ENCODE results near the gene SMIM12.

Gene SMIM12

DNA sequence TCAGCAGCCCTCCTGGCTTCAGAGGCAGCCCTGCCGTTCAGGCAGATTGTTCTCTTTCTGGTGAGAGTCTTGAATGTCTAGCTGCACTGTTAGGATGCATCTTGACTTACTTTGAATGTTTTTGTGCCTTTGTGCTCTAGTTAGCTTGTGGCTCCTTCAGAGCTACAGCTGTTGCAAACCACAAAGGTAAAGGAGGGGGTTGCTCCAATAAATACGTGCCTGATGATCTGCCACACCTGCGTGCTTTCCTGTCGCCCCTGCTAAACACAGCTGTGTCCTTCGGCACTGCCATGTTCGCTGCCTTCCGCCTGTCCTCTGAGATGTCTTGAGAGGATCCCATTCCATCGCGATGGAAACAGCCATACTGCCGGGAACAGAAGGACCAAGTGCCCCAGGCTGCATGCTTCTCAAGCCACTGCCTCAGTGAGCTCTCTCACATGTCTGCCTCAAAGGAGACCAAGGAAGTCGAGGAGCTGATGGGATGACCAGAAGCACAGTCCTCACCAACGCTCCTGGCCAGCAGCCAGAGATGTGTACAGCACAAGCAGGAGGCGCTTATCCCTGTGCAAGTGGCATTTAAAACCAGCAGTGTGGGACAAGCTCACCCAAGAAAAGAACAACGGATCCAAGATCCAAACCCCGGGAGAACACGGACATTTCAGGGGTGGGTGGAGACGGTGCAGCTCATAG lies 12.0 kb upstream of the SMIM12 start:
- no peak for DNase-seq

DNA sequence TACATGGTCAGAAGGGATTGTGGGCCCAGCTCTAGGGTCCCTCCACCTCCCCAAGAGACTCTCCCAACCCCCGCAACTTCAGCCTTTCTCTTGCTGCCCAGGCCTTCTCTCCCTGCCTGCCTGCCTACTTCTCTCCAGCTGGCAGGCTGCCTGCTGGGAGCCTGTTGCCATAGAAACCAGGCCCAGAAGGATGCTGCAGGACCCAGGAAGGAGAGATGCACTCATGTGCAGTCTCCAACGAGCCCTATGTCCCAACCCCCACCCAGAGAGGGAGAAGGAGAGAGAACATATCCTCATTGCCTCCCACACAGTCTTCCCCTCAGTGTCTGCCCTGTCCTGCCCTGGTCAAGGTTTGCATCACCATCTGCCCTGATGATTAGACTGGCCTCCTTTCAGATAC lies 10.8 kb upstream of the SMIM12 start:
- no peak for DNase-seq

DNA sequence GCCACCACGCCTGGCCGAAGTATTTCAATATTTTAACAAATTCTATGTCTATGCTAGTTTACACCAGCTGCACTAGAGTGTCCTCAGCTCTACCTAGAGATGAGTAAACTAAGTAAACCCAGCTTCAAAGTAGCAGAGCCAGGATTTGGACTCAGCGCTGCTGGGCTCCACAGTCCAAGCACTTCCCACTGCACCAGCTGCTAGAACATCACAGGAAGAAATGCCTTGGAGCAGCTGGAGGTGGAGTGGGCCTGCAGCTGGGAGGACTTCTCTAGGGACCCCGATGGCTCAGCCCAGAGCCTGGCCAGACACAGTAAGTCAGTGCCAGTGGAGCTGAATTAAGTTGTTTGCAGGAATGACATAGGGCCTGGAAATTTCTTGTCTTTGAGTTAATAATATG lies 10.2 kb upstream of the SMIM12 start:
- DNase-seq: no peak

DNA sequence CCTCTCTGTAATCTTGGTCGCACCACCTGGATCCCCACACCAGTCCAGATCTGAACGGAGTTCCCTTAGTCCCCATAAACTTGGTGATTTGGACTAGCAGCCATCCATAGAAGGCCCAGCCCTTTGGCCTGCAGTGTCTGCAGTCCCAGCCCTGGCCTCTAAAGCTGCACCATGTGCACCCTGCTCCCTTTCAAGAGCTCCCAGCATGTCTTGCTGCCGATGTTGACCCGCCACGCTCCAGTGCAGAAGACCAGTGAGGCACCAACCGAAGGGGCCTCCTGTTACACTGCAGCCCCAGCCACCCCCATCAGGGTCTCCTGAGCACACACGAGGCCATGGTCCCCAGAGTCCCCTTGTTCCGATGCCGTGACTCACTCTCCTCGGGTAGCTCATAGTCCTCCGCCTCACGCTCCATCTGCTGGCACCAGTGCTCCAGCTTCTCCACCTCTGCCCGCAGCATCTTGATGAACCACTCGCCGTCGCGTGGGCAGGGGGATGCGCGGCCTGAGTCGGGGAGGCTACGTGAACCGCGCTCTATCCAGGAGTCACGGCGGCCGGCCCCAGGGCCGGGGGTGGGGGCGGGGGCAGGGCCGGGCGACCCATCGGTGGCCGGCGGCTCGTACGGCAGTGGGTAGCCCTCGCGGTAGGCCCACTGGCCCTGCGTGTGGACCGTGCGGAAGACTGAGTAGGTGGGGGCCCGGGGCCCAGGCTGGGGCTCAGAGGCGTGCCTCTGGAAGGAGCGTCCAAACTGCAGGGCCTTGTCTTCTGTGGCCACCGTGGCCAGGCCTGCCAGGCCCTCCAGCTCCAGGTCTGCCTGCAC lies 8.9 kb upstream of the SMIM12 start:
- no peak for DNase-seq

DNA sequence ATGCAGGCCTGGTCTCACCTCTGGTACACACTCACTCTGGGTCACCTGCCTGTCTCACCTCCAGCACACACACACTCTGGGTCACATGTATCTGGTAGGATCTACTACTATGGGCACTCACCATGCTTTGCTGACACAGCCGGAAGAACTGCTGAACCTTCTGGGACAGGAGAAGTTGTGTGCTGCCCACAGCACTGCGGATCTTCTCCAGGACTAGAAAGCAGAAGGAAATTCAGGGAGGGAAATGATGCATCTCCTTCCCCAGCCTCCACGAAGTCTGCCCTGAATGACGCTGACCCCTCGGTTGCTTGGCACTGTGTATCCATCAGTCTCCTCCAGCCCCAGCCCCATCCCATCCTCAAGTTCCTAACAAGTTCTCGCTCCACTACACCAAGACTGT lies 7.9 kb upstream of the SMIM12 start:
- no peak for DNase-seq

DNA sequence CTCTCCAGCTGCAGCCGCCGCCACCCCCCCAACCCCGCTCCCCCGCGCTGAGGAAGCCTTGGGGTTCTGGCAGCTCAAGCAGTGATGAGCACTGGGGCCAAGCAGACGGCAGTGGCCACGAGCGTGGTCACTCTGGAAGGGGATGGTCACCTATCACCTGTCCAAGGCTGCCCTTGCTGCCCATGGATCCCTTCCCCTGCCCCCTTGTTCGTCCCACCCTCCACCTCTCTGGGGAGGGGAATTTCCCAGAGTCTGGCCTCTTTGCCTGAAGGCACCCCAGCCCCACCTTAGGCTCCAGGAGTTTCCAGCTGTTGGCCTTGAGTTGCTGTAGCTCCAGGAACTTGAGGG lies 7.2 kb upstream of the SMIM12 start:
- no peak for DNase-seq

DNA sequence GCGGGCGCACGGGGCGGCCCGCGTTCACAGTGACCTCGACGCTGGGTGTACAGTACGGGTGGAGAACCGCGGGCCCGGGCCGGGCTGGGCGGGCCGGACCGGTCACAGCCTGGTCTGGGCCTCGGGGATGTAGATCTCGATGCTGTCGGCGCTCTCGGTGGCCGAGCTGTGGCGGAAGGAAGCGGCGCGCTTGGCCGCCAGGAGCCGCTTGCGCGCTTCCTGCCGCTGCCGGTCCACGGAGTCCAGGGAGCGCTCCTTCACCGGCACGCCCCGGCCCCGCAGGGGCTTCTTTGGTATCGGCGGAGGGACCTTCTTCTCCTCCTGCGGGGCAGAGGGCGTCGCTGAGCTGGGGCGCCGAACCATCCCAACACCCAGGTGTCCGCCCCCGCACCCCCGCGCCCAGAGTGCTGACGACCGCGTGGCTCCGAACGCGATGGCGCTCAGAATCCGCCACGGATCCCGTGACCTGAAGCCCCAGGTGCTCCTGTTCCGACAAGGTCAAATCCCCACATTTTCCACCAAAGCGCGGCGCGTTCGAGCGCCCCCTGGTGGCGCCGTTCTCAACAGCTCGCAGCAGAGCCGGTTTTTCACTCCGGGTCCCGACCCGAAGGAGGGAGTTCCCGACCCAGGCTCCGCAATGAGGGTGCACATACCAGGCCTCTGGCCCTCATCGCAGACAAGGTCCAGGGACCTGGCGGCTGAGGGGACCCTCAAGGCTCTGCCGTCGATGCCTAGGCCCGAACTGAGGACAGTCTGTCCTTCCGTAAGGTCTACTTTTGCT lies 6.6 kb upstream of the SMIM12 start:
- DNase-seq: peak; percentile 94

DNA sequence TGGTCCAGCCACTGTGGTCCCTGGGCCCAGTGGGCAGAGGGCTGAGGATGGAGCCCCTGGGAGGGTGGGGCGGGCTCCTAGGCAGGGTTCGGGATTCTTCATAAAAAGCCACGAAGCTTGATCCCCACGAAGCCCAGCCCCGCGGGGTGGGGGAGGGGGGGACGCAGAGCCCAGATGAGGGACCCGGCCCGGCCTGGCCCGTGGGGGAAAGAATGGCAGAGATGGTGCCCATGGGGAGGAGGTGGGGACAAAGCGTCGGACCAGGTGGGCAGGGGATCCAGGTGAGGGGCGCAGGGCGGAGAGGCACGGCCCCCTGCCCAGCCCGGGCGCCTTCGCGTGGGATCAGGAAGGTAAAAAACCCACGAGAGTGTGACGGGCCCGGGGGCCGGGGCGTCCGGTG lies 6.0 kb upstream of the SMIM12 start:
- no peak for DNase-seq

DNA sequence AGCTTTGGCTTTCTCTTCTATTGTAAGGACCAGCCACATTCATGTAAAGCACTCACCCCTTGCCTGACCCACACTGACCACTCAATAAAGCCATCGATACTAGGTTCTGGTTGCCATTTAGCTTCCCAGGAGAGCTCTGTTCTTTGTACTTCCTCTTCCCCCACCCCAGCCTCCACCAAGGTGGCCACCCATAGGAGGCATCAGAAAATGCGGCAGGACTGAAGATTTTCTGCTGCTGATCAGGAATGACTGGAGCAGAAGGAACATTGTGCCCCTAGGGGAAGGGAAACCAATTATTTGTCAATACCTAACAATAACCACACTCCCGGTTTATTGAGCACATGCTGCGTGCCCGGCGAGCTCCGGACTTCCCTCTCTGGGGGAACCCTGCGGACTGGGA lies 5.2 kb upstream of the SMIM12 start:
- no peak for DNase-seq

DNA sequence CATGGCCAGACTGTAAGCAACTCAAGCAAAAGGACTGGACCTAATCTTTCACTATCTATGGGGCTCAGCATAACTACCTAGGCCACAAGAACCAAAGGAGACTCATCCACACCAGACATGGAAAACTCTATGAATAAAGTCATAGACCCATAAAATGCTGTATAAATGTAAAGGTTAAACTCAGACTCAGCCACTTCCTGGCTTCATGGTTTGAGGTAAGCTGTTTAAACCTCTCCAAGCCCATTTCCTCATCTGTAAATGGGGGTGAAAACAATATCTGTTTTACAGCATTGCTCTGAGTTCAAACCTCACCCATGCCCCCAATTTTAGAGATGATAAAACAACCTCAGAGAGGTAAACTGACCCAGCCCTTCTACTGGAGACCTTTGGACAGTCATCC lies 4.0 kb upstream of the SMIM12 start:
- DNase-seq: peak; percentile 30

DNA sequence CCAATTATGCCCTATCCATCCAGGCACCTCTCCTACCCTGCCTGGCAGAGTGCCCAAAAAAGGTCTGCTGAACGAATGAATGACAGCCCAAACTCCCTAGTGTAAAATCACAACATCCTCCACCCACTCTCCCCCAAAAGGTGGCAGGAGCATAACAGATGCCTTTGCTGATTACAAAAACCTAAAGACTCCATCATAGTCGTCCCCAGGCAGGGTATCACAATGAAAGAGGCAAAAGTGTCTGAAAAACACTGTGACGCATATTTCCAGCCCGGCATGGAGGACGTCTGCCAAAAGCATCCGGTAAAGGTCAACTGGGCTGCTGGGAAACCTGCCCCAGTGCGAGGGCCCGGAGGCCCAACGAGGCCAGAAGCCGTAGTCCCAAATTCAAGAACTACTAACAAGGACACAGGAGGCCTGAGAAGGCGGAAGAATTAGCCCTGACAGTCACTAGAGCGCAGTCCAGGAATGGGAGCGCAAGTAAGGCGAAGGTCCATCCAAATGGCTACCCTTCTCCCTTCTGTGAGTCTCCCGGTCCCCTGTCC lies 576 bp downstream of the SMIM12 start:
- peak; percentile 45 for DNase-seq

DNA sequence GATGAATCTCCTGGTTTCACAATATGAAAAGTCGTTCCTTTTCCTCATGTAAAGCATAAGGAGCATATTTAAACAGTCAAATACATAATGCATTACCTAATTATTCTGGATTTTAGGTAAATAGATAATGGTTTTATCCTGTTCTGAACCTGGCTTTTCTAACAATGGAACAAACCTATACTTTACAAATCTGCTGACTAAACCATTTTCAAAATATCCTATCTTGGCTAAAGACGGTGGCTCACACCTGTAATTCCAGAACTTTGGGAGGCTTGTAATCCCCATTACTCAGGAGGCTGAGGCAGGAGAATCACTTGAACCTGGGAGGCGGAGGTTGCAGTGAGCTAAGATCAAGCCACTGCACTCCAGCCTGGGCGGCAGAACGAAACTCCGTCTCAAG lies 2.9 kb downstream of the SMIM12 start:
- DNase-seq: no peak

DNA sequence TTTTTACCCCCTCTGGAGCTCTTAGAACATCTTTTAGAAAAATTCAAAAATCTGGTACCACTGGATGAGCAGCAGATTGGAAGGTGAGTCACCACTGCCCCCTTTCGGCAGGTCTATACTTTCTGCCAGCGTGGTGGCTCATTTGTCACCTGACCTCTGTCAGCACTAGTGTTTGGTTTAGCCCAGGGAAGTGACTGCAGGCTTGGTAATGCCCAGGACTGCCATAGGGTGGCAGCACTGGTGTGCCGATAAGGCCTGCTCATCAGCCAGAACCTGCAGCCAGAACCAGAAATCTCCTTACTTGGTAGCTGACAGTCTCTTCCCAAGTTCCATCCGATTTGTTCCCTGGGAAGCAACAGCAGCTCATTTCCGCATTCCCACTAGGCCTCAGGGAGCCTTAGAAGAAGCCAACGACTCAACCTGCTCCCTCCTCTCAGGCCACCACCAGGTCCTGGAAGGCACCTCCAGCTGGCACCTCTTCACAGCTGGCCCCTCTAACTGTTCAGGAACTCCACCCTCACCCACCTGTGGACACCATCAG lies 6.8 kb downstream of the SMIM12 start:
- DNase-seq: peak; percentile 94

DNA sequence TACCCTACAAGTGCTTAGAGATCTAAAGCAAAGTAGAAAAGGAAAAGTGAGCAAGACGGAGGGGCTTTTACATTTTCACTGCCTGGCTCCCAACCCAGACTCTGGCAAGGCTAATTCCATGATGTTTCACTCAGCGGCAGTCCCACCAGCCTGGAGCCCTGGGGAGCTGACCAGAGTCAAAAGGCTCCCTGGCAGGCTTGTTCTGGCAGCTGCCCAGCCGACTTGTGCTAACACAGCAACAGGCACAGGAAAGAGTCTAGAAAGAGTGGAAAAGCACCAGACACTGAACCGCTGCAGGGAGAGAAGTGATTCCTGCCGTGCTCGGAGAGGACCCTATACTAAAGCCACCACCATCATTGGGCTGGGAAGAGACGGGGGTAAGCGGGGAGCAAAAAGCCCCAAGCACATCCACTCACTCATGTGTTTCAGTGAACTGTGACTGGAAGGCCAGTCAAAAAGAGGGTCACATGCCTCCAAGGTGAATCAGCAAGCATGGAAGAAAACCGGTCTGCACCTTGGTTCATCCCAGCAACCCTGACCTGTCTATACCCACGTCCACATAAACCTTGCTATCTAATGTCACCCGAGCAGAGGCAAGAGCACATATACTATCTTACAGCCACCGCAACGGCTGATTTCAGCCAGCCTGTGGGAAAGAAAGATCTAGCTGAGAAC lies 8.0 kb downstream of the SMIM12 start:
- no peak for DNase-seq

DNA sequence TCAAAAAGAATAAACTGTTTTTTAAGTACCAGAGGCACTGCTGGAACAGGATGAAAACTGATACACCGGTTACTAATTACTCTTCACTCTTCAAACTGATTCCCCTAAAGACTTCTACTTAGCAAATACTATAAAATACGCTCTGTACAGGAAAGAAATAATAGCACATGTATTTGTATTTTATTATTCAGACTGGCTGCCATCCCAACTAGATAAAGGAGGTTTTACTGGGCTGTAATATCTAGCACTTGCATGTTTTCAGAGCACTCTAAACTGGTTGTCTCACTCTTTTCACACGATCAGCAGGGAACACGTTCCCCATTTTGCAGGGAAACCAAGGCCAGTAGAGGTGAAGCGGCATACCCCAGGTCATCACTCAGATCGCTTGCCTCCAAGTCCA lies 9.2 kb downstream of the SMIM12 start:
- no peak for DNase-seq

DNA sequence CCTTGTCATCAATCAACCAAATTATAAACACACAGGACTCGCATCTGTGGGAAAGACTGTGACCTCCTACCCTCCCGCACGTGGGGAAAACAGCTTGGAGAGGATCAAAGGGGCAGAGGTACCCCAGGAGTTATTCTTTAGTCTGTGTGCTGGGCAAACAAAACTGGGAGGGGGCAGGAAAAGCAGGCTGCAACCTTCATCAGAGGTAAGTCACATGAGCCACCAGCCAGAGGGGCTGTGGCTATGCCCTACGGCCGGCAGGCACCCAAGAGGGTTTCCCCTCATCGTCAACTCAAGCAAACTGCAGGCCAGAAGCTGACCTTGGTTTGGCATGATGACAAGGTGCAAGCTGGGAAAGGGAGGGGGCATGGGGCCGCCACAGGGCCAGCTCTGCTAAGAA lies 12.5 kb downstream of the SMIM12 start:
- DNase-seq: no peak

DNA sequence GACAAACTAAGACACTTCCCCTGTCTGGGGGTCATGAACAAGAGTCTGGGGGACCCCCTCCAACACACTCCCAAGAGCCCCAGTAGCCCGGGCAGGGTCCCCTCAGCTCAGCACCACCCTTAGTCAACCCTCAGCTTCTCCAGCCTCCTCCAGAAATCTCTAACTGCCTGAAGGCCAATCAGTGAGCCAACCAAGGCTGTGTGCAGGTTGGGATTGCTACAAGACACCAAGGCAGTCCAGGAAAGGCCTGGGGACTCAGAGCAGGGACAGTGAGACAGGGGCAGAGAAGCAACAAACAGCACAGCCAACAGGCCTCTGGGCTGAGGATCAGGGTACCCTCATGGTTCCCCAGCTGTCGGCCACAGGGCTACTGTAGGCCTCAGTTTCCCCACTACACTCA lies 13.3 kb downstream of the SMIM12 start:
- DNase-seq: no peak

DNA sequence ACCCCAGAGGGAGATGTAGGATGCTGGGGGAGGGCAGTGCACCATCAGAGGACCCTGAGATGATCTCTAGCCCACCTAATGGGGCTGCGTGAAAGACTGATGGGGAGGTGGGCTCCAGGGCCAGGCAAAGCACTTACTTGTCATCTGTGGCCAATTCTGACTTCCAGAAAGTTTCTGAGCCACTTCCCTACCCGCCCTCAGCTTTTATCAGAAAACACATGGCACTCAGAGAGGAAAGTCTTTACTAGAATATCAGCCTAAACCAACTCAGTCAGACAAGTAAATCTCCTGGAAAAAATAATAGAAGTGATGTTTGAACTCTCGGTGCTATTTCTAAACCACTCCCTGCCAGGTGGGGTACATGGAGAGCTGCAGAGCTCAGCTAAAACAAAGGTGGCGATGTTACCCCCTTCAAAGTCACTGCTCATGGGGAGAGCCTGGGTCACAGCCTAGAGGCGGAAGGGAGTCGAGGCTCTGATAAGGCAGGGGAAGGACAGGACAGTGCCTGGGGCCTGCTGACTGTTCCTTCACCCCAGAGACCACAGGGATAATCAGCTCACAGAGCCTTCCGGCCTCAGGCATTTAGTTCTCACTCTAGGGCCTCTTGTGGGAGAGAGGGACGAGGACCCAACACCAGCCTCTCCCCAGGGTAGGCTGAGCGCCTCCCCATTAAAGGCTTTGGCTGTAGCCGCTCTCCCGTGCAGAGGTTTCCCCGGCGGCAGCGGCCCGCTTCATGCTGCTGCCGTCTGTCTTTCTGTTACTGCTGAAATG lies 14.2 kb downstream of the SMIM12 start:
- DNase-seq: no peak

DNA sequence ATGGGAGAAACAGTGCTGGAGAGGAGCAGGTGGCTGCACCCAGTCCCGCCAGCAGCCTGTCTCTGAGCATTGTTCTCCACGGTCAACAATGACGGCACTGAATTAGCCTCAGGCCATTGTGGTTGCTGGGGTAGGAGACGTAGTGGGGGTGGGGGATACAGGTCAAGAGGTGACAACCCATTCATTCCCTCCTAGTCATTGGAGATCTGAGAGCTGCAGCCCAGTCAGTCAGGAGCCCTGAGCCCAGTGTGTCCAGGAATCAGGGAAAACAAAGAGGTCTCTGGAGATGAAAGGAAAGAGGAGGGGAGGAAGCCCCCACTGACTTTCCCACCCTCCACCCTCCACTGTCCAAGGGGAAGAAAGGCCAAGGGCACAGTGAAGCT lies 15.3 kb downstream of the SMIM12 start:
- DNase-seq: no peak

DNA sequence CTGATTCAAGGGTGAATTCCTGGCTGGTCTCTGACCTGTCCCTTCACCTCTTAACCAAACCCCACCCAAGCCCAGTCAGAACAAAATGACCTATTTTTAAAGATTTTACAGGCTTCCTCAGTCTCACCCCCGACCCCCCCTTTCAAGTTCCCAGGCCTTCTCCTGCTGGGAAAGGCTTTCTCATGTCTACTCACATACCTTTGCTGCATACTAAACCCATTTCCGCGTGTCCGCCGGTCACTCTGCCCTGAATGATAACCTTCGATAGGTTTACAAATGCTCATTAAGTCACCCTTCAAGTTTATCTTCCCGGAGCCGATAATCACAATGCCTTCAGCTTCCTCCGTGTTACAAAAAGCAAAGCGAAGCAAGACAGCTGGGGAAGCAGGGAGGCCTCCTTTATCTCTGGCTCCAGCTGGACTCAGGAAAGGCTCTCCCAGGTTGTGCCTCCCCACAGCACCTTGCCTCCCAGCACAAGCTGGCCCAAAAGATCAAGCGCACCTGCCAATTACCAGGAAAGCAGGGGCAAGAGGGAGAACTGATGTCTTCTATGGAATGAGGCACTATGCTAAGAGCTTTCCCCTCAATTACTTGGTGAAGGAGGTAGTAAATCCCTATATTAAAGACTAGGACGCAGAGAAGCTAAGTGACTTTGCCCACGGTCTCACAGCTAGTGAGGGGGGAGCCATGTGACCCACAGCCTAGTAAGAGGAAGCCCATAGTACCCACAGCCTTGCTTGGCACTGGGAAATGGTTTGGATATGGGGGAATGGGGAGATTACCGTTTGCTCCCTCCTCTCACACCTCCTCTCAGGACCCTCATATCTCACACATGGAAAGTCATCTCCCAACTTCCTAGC lies 15.9 kb downstream of the SMIM12 start:
- no peak for DNase-seq

DNA sequence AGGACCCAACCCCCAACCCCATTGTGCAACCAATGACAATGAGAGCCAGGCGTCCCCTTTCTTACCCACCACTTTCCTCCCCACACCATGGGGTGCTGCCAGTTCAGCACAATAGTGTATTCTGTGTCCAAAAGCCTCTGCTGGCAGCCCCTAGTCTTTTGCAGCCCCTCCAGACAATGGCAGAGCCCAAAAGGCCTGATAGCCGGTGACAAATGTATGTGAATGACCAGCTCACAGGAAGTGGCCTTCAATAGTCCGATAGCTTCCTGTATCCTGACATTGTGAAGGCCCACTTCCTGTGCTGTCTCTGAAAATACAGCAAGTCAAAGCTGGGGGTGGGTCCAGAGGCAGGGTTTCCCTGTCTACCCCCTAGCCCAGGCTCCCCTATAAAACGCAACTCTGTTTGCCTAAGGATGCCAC lies 16.6 kb downstream of the SMIM12 start:
- DNase-seq: no peak
